A549 (cell line): ENCODE measurements around the gene ACTR3C. TPM values are rescaled to one million over a fixed set of nuclear protein-coding genes. Genes with fewer than 3 reads are reported as not detected.
"Not testable (repeated sequence)": the region's sequence is repeated elsewhere in the genome, so short reads cannot be mapped to it uniquely, and the experiment has no call there.

Experiments used
- ATAC-seq, 2 experiments: fragments of 200-7000 bp in 1 of 2; fragments of >200 bp in 1 of 2; cut with Nextera tagmentation in 1 of 2; cut with Tn5 transposase in 1 of 2; 3 replicates each; pipeline versions ENCODE4 v1.8.0 to v1.9.1; 2018 to 2020; ENCODE audit warnings: mild to moderate bottlenecking in 1 of 2, moderate library complexity in 1 of 2
- CTCF ChIA-PET: fragments of 300-600 bp; sonication (Branson Sonifier 250); formaldehyde crosslinking; extraction: SDS; loops from one replicate; lab custom pipeline; 2021; ENCODE audit warnings: antibody characterized with exemption, inconsistent platforms; lab: Yijun Ruan, JAX
- POLR2A ChIA-PET: fragments of 350-600 bp; formaldehyde crosslinking; extraction: SDS; loops from one replicate; lab custom pipeline; 2021; ENCODE audit warnings: antibody characterized with exemption, inconsistent platforms; lab: Yijun Ruan, JAX
- DNase-seq, 2 experiments: peaks; one replicate each; pipeline versions ENCODE4 v3.0.0 to v3.0.0-alpha.2; 2011 to 2016; ENCODE audit warnings: low read depth in 1 of 2, low spot score in 1 of 2
- FAIRE-seq: peaks from 2 replicates; lab custom pipeline; 2011; peaks lifted over from hg19 to GRCh38; lab: Jason Lieb, UNC
- H3K27ac ChIP-seq, 2 experiments: fragments of >200 bp; sonication (Bioruptor Twin); formaldehyde crosslinking; 3 replicates each; pipeline ENCODE4 v1.5.1; 2016 to 2017
- H3K4me1 ChIP-seq: fragments of >200 bp; sonication (Bioruptor Twin); formaldehyde crosslinking; 3 replicates; pipeline ENCODE4 v1.6.1; 2016
- H3K4me2 ChIP-seq: fragments of >200 bp; sonication (Bioruptor Twin); formaldehyde crosslinking; 3 replicates; pipeline ENCODE4 v1.6.1; 2016
- H3K4me3 ChIP-seq: fragments of >200 bp; sonication (Bioruptor Twin); formaldehyde crosslinking; 3 replicates; pipeline ENCODE4 v1.5.1; 2016
- H3K9me3 ChIP-seq: fragments of >200 bp; sonication (Bioruptor Twin); formaldehyde crosslinking; 3 replicates; pipeline ENCODE4 v1.6.1; 2016
- BCL3 ChIP-seq: fragments of >200 bp; sonication (Bioruptor Twin); formaldehyde crosslinking; IDR thresholded peaks from 3 replicates; pipeline ENCODE4 v1.6.1; 2016
- BHLHE40 ChIP-seq: IDR thresholded peaks from 2 replicates; pipeline ENCODE4 v1.6.1; 2012; ENCODE audit warnings: low read depth, low read length, inconsistent platforms
- CBX2 ChIP-seq: fragments of 200-600 bp; sonication (generic); IDR thresholded peaks from 2 replicates; pipeline ENCODE4 v1.6.1; 2016; ENCODE audit warnings: low read depth, mild to moderate bottlenecking, borderline replicate concordance
- CBX8 ChIP-seq: fragments of 200-600 bp; sonication (generic); IDR thresholded peaks from 2 replicates; pipeline ENCODE4 v1.6.1; 2016
- FOSB ChIP-seq: fragments of 250-450 bp; sonication (Bioruptor Pico); IDR thresholded peaks from 2 replicates; pipeline ENCODE4 v1.5.0; 2020; ENCODE audit warnings: mild to moderate bottlenecking, moderate library complexity
- HDAC2 ChIP-seq: fragments of 200-600 bp; sonication (generic); IDR thresholded peaks from 2 replicates; pipeline ENCODE4 v1.6.1; 2016
- HEYL ChIP-seq: fragments of 250-450 bp; sonication (Bioruptor Pico); IDR thresholded peaks from 2 replicates; pipeline ENCODE4 v1.8.0; 2021; ENCODE audit warnings: mild to moderate bottlenecking, moderate library complexity
- JUN ChIP-seq, 2 experiments: fragments of >200 bp; sonication (Bioruptor Twin); formaldehyde crosslinking; IDR thresholded peaks; 2 replicates in 1 of 2; 3 replicates in 1 of 2; pipeline ENCODE4 v1.6.1; 2016 to 2017
- JUNB ChIP-seq: fragments of >200 bp; sonication (Bioruptor Twin); formaldehyde crosslinking; IDR thresholded peaks from 2 replicates; pipeline ENCODE4 v1.6.1; 2016
- MAZ ChIP-seq: fragments of 150-350 bp; IDR thresholded peaks from 2 replicates; pipeline ENCODE4 v1.6.1; 2014; ENCODE audit warnings: antibody characterized with exemption, low read depth, low read length, borderline replicate concordance
- MYC ChIP-seq: IDR thresholded peaks from 2 replicates; pipeline ENCODE4 v1.6.1; 2012; ENCODE audit warnings: mild to moderate bottlenecking, inconsistent platforms, low read length, improper control_type of control experiment, borderline replicate concordance
- NFE2L2 ChIP-seq: fragments of 150-350 bp; conservative IDR thresholded peaks from 2 replicates; pipeline ENCODE4 v1.6.1; 2014; ENCODE audit warnings: low read length
- NR3C1 ChIP-seq: fragments of >200 bp; sonication (Bioruptor Twin); formaldehyde crosslinking; IDR thresholded peaks from 3 replicates; pipeline ENCODE4 v1.6.1; 2017
- POLR2AphosphoS2 ChIP-seq: conservative IDR thresholded peaks from 2 replicates; pipeline ENCODE4 v1.6.1; 2012; ENCODE audit warnings: low read length, improper control_type of control experiment, inconsistent platforms
- TFCP2L1 ChIP-seq: fragments of 250-450 bp; sonication (Bioruptor Pico); IDR thresholded peaks from 2 replicates; pipeline ENCODE4 v1.5.0; 2021; ENCODE audit warnings: mild to moderate bottlenecking
- ZFP36 ChIP-seq: fragments of 450-650 bp; IDR thresholded peaks from 2 replicates; pipeline ENCODE4 v1.6.1; 2014; ENCODE audit warnings: borderline replicate concordance; ENCODE audit not compliant: partially characterized antibody
- ZNF302 ChIP-seq: fragments of 250-450 bp; sonication (Bioruptor Pico); IDR thresholded peaks from 2 replicates; pipeline ENCODE4 v1.9.0; 2021; ENCODE audit warnings: inconsistent platforms, mild to moderate bottlenecking, moderate library complexity
- WGBS: methylation state at CpG from one replicate; pipeline ENCODE4 v1.1.6; 2017; ENCODE audit errors: missing lambda C conversion rate; 5-methylcytosine and 5-hydroxymethylcytosine counted together
- polyA plus RNA-seq, 4 experiments: library from polyadenylated mRNA; depleted of rRNA in 3 of 4; stranded (reverse); fragments of >200 nt; fragmentation: RNase III in 1 of 4; extraction: RNeasy Plus Mini Kit Qiagen cat#74134 plus additional on column Dnase treatment in 1 of 4; gene quantifications; 2 replicates in 3 of 4; 3 replicates in 1 of 4; pipeline ENCODE4 v1.2.3, GENCODE V29; 2011 to 2017
- TF ChIP-seq, protein P1 (sequence below): IDR thresholded peaks from 2 replicates; pipeline ENCODE4 v1.6.1; 2012; ENCODE audit warnings: low read depth, borderline replicate concordance
- TF ChIP-seq, protein P2 (sequence below): fragments of >200 bp; sonication (Bioruptor Twin); formaldehyde crosslinking; IDR thresholded peaks from 3 replicates; pipeline ENCODE4 v1.5.1; 2016
- TF ChIP-seq, protein P3 (sequence below): IDR thresholded peaks from 2 replicates; pipeline ENCODE4 v1.6.1; 2012
- TF ChIP-seq, protein P4 (sequence below): fragments of 200-600 bp; sonication (generic); IDR thresholded peaks from 2 replicates; pipeline ENCODE4 v1.6.1; 2016; ENCODE audit warnings: antibody characterized with exemption, mild to moderate bottlenecking, moderate library complexity

The ACTR3C gene
- polyA plus RNA-seq, 2 of the 4 experiments (the other 2 are of a cell fraction): 0.43 TPM

DNA sequence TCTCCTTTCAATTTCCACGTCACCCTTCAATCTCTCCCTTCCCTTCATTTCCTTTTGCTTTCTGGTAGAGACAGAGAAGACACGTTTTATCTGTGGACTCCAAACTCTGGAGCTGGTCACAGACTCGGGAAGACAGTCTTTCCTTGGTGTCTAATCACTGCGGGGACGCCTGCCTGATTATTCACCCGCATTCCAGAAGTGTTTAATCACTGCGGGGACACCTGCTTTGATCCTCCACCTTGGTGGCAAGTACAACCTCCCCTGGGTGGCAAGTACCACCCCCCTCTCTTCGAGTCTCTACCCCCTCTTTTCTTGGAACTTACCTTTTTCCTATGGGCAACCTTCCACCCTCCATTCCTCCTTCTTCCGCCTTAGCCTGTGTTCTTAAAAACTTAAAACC lies 15.4 kb downstream of the ACTR3C start:
- ATAC-seq (no peak), DNase-seq (no peak), FAIRE-seq (no peak)
- TF ChIP-seq NR3C1 (no peak), ZFP36 (no peak), JUN (IDR thresholded peaks at IDR 0.05) (no peak), HDAC2 (no peak), CBX2 (no peak), CBX8 (no peak), BHLHE40 (no peak), ZNF302 (CRISPR knock-in tag) (no peak), POLR2AphosphoS2 (no peak), MYC (no peak), MAZ (no peak), JUNB (no peak), TFCP2L1 (CRISPR knock-in tag) (no peak), BCL3 (no peak)
- TF ChIP-seq, protein P1, sequence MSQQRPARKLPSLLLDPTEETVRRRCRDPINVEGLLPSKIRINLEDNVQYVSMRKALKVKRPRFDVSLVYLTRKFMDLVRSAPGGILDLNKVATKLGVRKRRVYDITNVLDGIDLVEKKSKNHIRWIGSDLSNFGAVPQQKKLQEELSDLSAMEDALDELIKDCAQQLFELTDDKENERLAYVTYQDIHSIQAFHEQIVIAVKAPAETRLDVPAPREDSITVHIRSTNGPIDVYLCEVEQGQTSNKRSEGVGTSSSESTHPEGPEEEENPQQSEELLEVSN: no peak
- TF ChIP-seq, protein P2, sequence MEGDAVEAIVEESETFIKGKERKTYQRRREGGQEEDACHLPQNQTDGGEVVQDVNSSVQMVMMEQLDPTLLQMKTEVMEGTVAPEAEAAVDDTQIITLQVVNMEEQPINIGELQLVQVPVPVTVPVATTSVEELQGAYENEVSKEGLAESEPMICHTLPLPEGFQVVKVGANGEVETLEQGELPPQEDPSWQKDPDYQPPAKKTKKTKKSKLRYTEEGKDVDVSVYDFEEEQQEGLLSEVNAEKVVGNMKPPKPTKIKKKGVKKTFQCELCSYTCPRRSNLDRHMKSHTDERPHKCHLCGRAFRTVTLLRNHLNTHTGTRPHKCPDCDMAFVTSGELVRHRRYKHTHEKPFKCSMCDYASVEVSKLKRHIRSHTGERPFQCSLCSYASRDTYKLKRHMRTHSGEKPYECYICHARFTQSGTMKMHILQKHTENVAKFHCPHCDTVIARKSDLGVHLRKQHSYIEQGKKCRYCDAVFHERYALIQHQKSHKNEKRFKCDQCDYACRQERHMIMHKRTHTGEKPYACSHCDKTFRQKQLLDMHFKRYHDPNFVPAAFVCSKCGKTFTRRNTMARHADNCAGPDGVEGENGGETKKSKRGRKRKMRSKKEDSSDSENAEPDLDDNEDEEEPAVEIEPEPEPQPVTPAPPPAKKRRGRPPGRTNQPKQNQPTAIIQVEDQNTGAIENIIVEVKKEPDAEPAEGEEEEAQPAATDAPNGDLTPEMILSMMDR: no peak
- TF ChIP-seq, protein P3, sequence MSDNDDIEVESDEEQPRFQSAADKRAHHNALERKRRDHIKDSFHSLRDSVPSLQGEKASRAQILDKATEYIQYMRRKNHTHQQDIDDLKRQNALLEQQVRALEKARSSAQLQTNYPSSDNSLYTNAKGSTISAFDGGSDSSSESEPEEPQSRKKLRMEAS: no peak
- TF ChIP-seq, protein P4, sequence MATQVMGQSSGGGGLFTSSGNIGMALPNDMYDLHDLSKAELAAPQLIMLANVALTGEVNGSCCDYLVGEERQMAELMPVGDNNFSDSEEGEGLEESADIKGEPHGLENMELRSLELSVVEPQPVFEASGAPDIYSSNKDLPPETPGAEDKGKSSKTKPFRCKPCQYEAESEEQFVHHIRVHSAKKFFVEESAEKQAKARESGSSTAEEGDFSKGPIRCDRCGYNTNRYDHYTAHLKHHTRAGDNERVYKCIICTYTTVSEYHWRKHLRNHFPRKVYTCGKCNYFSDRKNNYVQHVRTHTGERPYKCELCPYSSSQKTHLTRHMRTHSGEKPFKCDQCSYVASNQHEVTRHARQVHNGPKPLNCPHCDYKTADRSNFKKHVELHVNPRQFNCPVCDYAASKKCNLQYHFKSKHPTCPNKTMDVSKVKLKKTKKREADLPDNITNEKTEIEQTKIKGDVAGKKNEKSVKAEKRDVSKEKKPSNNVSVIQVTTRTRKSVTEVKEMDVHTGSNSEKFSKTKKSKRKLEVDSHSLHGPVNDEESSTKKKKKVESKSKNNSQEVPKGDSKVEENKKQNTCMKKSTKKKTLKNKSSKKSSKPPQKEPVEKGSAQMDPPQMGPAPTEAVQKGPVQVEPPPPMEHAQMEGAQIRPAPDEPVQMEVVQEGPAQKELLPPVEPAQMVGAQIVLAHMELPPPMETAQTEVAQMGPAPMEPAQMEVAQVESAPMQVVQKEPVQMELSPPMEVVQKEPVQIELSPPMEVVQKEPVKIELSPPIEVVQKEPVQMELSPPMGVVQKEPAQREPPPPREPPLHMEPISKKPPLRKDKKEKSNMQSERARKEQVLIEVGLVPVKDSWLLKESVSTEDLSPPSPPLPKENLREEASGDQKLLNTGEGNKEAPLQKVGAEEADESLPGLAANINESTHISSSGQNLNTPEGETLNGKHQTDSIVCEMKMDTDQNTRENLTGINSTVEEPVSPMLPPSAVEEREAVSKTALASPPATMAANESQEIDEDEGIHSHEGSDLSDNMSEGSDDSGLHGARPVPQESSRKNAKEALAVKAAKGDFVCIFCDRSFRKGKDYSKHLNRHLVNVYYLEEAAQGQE: no peak
- H3K4me3 ChIP-seq: no peak overlapping the region
- ChIA-PET POLR2A (no interaction called here), CTCF (interaction anchor here (1.0 kb wide), 1 partner anchor 10 kb away, joined by 3 read pairs; no protein-coding TSS in a partner anchor)
- H3K27ac ChIP-seq: no peak overlapping the region
- H3K4me1 ChIP-seq: no peaks in the 10 kb centered on the region
- peak overlapping the region; percentile 1; the same call in 1 of the 3 replicates for H3K4me2 ChIP-seq
- H3K9me3 ChIP-seq: no peaks in the 10 kb centered on the region
- WGBS: 29% methylated on average over 9 of the region's 9 CpGs

GRCh38 chr7:150307129-150307528 lies 16.2 kb downstream of the ACTR3C start:
- Histone ChIP-seq H3K4me3 (no peak overlapping the region), H3K4me2 (no peak overlapping the region), H3K4me1 (no peaks in the 10 kb centered on the region), H3K27ac (no peak overlapping the region), H3K9me3 (no peaks in the 10 kb centered on the region)
- TF ChIP-seq FOSB: no peak
- no peak for TF ChIP-seq HEYL (CRISPR knock-in tag)
- no peak for TF ChIP-seq NFE2L2
- WGBS: 46% methylated on average over 3 of the region's 3 CpGs
- DNase-seq (no peak), ATAC-seq (no peak), FAIRE-seq (no peak)
- ChIA-PET CTCF (interaction anchor here (1.3 kb wide), 1 partner anchor 114 kb away, joined by 4 read pairs; no protein-coding TSS in a partner anchor), POLR2A (no interaction called here)

GRCh38 chr7:150306377-150306776 lies 17.0 kb downstream of the ACTR3C start:
- H3K4me3 ChIP-seq, H3K4me1 ChIP-seq, FAIRE-seq, DNase-seq, H3K4me2 ChIP-seq, H3K27ac ChIP-seq, POLR2A ChIA-PET, ATAC-seq, H3K9me3 ChIP-seq: not testable (repeated sequence)
- 53% methylated on average over 5 of the region's 5 CpGs for WGBS
- CTCF ChIA-PET: interaction anchor here (1.3 kb wide), 1 partner anchor 115 kb away, joined by 4 read pairs; no protein-coding TSS in a partner anchor

GRCh38 chr7:150305903-150306284 lies 17.5 kb downstream of the ACTR3C start:
- ATAC-seq, H3K9me3 ChIP-seq, CTCF ChIA-PET, FAIRE-seq, H3K4me2 ChIP-seq, POLR2A ChIA-PET, H3K27ac ChIP-seq, H3K4me3 ChIP-seq, DNase-seq, H3K4me1 ChIP-seq: not testable (repeated sequence)
- 66% methylated on average over 2 of the region's 2 CpGs for WGBS

- DNase-seq: not testable (repeated sequence)
Measured at GRCh38 chr7:150305259-150305902, 18.0 kb downstream of the ACTR3C start.

More at GRCh38 chr7:150305259-150305902, 18.0 kb downstream of the ACTR3C start:
- H3K27ac ChIP-seq, H3K4me1 ChIP-seq, H3K9me3 ChIP-seq, H3K4me3 ChIP-seq, H3K4me2 ChIP-seq, ATAC-seq, POLR2A ChIA-PET, CTCF ChIA-PET, FAIRE-seq: not testable (repeated sequence)
- 74% methylated on average over 10 of the region's 11 CpGs for WGBS
